NCI-H69 (cell line): ENCODE data around the gene MEDAG.

ENCODE experiments used
- DNase-seq: peaks from one replicate; lab custom pipeline; 2025; lab: John Stamatoyannopoulos, UW

The MEDAG gene

GRCh38 chr13:30872685-30873461 lies 33.2 kb upstream of the MEDAG start:
- DNase-seq: peak; percentile 4

- DNase-seq: no peak
Observed at GRCh38 chr13:30873499-30873898, 32.6 kb upstream of the MEDAG start.

GRCh38 chr13:30874111-30874510 lies 32.0 kb upstream of the MEDAG start:
- DNase-seq: no peak

GRCh38 chr13:30874561-30874960 lies 31.5 kb upstream of the MEDAG start:
- DNase-seq: no peak

- DNase-seq: no peak
Observed at GRCh38 chr13:30877335-30877734, 28.7 kb upstream of the MEDAG start.

- DNase-seq: no peak
Observed at GRCh38 chr13:30880151-30880855, 25.8 kb upstream of the MEDAG start.

- DNase-seq: no peak
Observed at GRCh38 chr13:30880856-30881155, 25.3 kb upstream of the MEDAG start.

GRCh38 chr13:30881191-30881651 lies 24.9 kb upstream of the MEDAG start:
- no peak for DNase-seq

- DNase-seq: peak; percentile 9
Observed at GRCh38 chr13:30882026-30882850, 23.8 kb upstream of the MEDAG start.

- no peak for DNase-seq
Observed at GRCh38 chr13:30882996-30883766, 22.9 kb upstream of the MEDAG start.

GRCh38 chr13:30884543-30884942 lies 21.5 kb upstream of the MEDAG start:
- DNase-seq: peak; percentile 69

- DNase-seq: no peak
Observed at GRCh38 chr13:30889196-30889690, 16.8 kb upstream of the MEDAG start.

GRCh38 chr13:30892966-30893365 lies 13.1 kb upstream of the MEDAG start:
- peak; percentile 34 for DNase-seq

- DNase-seq: no peak
Observed at GRCh38 chr13:30895773-30896172, 10.3 kb upstream of the MEDAG start.

- no peak for DNase-seq
Observed at GRCh38 chr13:30898070-30898469, 8.0 kb upstream of the MEDAG start.

GRCh38 chr13:30898678-30899241 lies 7.3 kb upstream of the MEDAG start:
- no peak for DNase-seq

- no peak for DNase-seq
Observed at GRCh38 chr13:30900436-30900835, 5.6 kb upstream of the MEDAG start.

GRCh38 chr13:30900952-30901749 lies 4.9 kb upstream of the MEDAG start:
- DNase-seq: no peak

- DNase-seq: no peak
Observed at GRCh38 chr13:30904043-30904442, 2.0 kb upstream of the MEDAG start.

- no peak for DNase-seq
Observed at GRCh38 chr13:30906411-30907051, 460 bp downstream of the MEDAG start.
